Kidney tubule cell (primary cell): ENCODE data around the gene NPAS3.

Source experiments
- DNase-seq: peaks from one replicate; pipeline ENCODE4 v3.0.0-alpha.2; 2018; ENCODE audit warnings: low spot score

The NPAS3 gene

DNA sequence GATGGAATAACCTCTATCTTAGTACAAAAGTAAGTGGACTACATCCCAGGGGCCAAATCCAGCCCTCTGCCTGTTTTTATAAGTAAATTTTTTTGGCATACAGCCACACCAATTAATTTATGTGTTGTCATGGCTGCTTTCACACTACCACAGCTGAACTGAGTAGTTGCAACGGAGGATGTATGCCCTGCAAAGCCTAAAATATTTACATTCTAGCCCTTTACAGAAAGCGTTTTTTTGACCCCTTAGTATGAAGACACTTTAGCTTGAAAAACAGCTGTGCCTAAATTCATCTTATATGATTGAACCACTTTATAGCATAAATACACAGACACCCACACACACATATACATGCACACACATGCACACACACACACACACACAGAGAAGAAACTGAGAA is 510.6 kb downstream of the NPAS3 start:
- DNase-seq, result no peak

DNA sequence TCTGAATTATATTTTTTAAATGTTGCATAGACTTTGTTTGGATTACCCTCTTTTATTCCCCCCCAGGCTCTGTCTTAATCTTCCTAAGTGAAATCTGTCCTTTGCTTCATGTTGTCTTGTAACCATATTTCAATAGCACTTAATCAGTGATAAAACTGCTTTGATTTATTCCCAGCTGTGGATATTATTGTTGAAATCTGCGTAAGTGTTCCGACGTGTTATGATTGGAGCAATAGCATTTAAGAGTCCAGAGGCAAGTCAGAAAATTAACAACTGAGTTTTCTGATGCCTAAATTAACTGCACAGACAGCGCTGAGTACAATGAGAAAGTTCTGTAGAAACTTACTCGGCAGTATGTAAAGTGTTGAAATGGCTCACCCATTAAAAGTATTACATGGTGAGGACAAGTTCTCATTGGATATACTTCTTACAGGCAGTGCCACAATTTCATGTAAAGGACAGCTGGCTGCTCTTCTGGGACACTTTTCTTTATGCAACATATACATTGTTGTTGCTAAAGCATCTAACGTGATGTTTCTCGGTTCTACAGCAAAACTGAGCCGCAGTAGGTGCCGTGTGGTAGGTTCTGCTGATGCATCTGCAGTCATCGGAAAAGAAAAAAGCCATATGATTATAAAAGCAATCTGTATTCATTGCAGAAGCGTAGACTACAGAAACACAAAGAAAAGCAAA is 511.2 kb downstream of the NPAS3 start:
- DNase-seq, result no peak

- no peak for DNase-seq
Observed at GRCh38 chr14:33450416-33450815, 511.7 kb downstream of the NPAS3 start.

- DNase-seq, result no peak
Observed at GRCh38 chr14:33451211-33451610, 512.5 kb downstream of the NPAS3 start.

DNA sequence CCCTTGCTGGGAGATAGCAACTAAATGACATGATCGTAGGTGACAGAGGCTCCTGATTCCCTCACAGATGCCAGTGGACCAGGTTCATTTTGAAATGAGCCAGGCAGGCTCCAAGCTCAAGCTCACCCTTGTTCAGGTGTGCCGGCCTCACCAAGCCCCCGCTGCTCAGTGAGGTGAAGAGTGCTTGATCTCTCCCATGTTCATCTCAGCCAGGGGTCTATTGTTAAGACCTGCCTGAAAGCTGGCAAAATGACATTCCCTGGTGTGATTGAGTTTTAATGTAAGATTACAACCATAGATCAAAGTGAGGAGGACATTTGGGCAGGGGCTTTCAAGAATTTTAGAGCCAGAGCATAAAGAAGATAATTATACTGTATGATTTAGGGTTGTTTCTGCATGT is 514.3 kb downstream of the NPAS3 start:
- DNase-seq, result no peak

DNA sequence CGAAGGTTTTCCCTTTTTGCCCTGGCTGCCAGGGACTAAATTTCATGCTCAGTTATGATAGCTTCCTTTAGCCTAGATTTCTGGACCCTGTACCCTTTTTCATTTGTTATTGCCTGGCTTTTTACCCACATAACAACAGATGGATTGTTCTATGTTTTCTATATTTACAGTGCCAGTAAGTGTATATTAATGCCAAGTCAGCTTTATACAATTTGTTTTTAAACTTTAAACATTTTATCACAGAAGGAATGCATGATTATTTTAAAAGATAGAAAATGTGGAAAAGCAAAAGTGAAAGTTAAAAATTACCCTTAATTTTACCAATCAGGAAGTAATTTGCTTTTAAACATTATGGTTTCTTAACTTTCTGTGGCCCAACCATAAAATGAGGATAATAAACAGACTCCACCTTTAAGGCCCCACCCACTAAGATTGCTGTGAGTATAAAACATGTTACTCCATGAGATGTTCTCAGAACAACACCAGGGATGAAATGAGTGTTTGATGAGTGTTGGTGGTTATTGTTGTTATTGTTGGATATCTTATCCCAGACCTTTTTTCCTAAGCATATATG is 515.4 kb downstream of the NPAS3 start:
- DNase-seq, result no peak

- DNase-seq, result no peak
Observed at GRCh38 chr14:33454707-33455106, 516.0 kb downstream of the NPAS3 start.

DNA sequence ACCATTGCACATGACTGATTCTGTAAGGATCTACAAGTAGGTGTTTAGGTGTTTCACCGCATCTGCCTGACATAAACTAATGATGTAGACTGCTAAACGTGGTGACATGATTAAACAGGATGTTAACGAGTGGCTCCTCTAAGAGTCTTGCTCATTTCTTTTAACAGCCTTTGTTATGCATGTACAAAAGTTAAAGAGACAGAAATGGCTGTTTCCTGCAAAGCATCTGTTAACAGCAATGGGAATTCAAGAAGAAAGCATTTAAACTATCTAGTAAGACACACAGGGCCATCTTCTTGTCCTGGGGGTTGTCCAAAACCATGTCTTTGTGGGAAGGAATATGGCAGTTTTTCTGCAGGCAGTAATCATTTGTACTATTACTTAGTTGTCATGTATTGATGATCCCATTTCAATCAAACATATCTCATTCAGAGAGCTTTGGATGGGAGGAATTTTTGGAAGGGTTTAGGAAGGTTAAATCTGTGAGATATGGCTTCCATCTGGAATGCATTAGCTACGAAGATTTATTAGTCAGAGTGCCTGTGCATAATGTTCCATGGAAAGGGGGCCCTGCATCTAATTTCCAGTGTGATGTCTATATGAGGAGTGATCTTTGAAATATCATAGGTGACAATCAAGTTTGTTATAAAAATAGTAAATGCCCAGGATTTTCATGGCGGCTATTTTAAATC is 517.1 kb downstream of the NPAS3 start:
- no peak for DNase-seq

DNA sequence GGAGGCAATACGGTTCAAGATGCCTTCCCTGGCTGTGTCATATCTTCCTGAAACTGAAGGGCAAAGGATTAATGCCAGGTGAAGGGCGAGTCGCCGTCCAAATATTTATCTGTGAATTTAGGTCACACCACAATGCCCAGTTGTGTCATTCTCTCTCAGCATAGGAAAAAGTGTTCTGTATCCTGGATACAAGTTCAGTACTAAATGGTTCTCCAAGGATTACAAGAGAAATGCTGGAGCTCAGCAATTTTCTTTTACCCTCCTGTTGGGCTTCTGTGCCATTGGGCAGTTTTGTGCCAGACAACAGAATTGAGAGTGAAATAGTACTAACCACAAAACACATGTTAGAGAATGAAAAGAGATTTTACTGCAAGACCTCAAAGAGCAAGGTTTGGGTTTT is 518.3 kb downstream of the NPAS3 start:
- peak; percentile 71 for DNase-seq

- no peak for DNase-seq
Observed at GRCh38 chr14:33457617-33458016, 518.9 kb downstream of the NPAS3 start.

DNA sequence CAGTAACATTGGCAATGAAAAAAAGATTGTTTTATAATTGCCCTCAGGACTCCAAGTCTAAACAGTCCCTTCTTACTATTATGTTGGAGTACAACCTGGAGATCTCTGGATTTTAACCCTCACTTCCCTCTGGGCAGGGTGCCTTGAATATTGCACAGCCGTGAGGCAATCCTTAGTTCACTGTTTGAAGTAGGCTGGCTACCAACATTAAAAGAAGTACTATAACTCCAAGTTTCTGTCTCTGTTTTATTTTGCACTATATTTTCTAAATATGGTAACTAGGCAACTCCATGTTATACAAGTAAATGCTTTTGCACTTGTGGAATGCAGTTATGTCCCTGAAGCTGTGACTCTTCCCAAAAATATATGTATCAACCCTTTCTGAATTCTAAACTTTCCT is 521.5 kb downstream of the NPAS3 start:
- DNase-seq, result no peak

DNA sequence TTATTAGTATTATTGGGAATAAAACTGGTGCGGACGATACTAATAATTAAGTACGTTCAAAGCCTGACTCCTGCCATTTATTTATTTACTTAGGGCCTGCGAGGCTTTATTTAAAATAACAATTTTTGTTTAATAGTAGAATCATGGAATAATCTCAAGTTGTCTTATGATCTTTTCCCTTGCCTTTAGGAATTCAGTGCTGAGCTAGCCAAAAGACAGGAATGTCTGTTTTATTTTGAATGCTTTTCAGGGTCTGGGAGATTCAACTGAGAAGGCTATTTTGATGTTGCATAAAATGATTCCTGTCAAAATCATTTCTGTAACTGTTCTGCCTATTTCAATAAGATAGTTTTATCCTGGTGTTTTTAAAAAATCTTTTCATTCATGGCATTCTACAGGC is 522.4 kb downstream of the NPAS3 start:
- DNase-seq, result no peak

DNA sequence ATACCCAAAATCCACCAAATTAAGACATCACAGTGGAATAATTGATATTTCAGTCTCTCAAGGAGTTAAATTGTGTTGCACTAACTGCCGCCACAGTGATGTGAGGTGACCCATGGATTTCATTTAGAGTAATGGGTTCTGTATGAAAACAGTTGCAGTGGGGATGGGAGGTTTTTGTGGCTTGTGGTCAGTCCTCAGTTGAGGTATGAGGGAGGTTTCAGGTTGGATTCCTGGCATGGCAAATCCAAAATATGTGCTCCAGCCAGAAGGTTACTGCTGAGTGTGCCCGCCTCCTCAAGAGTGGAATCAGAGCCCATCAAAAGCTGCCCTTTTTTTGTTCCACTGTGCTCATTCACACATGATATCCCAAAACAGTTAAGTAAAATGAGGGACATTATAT is 525.1 kb downstream of the NPAS3 start:
- DNase-seq, result no peak

GRCh38 chr14:33464254-33464962 is 525.7 kb downstream of the NPAS3 start:
- no peak for DNase-seq

DNA sequence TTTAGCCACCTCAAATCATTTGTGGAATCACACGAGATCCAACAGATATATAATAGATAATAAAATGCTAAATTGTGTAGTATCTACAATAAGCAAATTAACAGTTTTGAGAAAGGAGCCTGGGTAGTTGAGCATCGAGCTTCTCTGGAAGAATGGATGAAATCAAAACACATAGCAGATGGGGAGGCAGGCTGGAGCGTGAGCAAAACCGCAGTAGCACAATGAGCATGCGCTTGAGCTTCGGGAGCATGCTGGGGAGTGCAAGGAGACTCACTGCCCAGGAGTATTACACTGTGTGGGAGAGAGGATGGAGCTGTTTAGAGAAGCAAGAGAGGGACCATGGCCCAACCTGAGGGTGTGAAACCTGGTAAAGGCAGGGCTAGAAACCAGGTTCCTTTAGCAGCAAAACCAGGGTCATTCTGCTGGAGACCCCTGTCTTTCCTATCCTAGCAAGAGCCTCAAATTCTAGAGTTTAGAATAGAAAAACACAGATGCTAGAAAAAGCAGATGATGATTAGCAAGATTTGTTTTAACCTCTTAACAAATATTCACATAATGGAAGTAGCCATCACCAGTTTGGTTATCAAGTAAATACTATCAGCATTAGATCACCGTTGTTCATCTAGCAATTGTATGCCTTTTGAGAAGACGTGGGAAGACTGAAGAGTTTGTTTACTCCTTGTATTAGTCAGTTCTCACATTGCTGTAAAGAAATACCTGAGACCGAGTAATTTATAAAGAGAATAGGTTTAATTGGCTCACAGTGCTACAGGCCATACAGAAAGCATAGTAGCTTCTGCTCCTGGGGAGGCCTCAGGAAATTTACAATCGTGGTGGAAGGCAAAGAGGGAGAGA is 527.4 kb downstream of the NPAS3 start:
- peak; percentile 48 for DNase-seq

GRCh38 chr14:33467971-33468370 is 529.3 kb downstream of the NPAS3 start:
- no peak for DNase-seq

GRCh38 chr14:33469898-33470297 is 531.2 kb downstream of the NPAS3 start:
- no peak for DNase-seq

DNA sequence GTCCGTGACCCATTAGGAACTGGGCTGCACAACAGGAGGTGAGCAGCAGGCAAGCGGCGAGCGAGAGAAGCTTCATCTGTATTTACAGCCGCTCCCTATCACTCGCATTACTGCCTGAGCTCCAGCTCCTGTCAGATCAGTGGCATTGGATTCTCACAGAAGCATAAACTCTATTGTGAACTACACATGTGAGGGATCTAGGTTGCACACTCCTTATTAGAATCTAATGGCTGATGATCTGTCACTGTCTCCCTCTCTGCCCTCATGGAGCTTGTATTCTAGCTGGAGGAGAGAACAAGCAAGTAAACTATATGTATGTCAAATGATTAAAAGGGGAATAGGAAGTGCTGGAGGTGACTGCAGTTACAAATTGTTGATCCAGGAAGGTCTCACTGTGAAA is 533.1 kb downstream of the NPAS3 start:
- DNase-seq, result no peak

DNA sequence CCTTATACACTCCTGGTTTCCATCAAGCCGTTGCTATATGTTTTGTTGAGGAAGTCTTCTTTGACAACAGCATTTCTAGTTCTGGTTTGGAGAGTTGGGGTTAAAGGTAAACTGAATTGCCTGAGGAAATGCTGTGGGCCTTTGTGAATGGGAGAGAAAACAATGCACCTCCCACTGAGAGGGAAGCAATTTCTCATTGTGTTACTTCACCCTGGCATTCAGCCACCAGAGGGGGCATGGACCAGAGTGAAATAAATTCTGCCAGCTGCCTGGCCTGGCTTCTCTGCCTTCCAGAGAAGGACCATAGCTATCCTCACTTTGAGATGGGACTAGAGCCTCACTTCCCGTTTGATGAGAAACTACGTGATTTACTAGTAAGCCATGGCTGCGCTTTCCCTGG is 536.9 kb downstream of the NPAS3 start:
- peak; percentile 78 for DNase-seq

DNA sequence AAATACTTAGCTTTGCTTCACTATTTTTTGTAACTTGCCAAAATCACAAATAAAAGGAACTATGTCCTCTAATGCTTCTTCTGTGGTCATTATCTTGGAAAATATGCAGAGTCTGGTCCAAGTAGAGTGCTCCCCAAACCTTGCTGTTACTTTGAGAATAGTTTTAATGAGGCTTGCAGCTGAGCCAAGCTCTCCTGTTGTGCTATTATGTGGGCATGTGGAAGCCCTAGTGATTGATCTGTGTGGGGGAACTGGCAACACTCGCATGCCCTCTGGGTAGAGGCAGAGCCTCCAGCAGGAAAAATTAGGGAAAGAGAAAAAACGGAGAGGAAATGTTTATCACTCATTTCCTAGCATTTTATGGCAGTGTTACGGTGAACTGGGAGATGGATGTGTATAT is 539.1 kb downstream of the NPAS3 start:
- DNase-seq, result no peak

DNA sequence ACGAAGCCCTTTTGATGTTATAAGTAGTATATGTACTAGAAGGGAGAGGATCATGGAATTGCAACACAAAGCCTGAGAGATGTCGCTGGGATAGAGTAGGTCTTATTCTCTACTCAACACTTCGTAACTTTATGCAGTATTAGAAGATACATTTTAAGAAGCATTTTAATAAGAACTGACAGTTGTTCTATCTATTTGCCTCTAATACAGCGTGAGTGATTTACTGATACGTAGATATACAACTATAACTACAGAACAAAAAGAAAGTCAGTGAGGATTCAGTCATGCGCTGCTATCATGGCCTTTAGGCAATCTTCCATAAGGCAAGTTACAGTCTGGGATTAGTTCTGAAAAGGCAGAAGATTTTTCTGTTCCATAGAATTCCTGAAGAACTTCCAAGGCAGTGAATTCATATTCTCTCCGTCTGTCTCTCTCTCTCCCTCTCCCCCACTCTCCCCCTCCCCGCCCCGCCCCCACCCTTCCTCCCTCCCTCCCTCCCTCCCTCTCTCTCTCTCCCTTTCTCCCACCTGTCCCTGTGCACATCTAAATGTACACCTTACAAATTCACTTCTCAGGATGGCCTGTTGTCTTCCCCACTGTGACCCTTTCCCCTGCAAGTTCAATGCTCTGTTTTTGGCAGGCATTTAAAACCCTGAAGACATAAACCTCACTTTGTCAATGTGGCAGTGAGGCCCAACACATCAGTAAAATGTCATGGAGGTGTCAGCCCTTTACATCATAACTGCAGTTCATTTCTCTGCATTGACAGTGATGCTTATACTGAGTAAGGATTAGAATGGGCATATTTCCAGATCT is 541.6 kb downstream of the NPAS3 start:
- DNase-seq, result no peak
